H1 (cell line): ENCODE measurements around the gene C1orf74. TPM values are rescaled to one million over a fixed set of nuclear protein-coding genes. Genes with fewer than 3 reads are reported as not detected.

Experiments
- CTCF ChIA-PET: fragments of 300-600 bp; sonication (Branson Sonifier 250); formaldehyde crosslinking; loops from one replicate; lab custom pipeline; 2021; ENCODE audit not compliant: partially characterized antibody; lab: Charles Lee
- POLR2A ChIA-PET: fragments of 300-600 bp; sonication (Branson Sonifier 250); formaldehyde crosslinking; loops from one replicate; lab custom pipeline; 2021; ENCODE audit warnings: inconsistent platforms; ENCODE audit not compliant: partially characterized antibody; lab: Charles Lee
- DNase-seq, 2 experiments: peaks; one replicate each; pipeline versions ENCODE4 v3.0.0 to v3.0.0-alpha.2; 2010 to 2022; ENCODE audit warnings: low spot score in 2 of 2, low read depth in 1 of 2, mixed read lengths in 1 of 2
- FAIRE-seq: peaks from 2 replicates; lab custom pipeline; 2011; peaks lifted over from hg19 to GRCh38; lab: Jason Lieb, UNC
- H2AFZ ChIP-seq: 2 replicates; pipeline ENCODE4 v1.8.1; 2012; ENCODE audit warnings: low read length, inconsistent platforms
- H2AK5ac ChIP-seq: 2 replicates; pipeline ENCODE4 v1.6.1; 2013; ENCODE audit warnings: low read depth, low read length
- H2BK120ac ChIP-seq: replicated peaks from 2 replicates; pipeline ENCODE3; 2013; ENCODE audit warnings: low read depth, low read length, inconsistent platforms
- H2BK12ac ChIP-seq: 2 replicates; pipeline ENCODE4 v1.6.1; 2013; ENCODE audit warnings: low read depth, low read length
- H2BK15ac ChIP-seq: 2 replicates; pipeline ENCODE4 v1.6.1; 2013; ENCODE audit warnings: low read length
- H2BK20ac ChIP-seq: 2 replicates; pipeline ENCODE4 v1.6.1; 2013; ENCODE audit warnings: low read length
- H2BK5ac ChIP-seq: 2 replicates; pipeline ENCODE4 v1.6.1; 2013; ENCODE audit warnings: low read depth, low read length
- H3K14ac ChIP-seq: 2 replicates; pipeline ENCODE4 v1.6.1; 2013; ENCODE audit warnings: inconsistent platforms; ENCODE audit not compliant: insufficient read length
- H3K18ac ChIP-seq: 2 replicates; pipeline ENCODE4 v1.6.1; 2013; ENCODE audit warnings: low read length; ENCODE audit errors: extremely low read depth
- H3K23ac ChIP-seq: 2 replicates; pipeline ENCODE4 v1.6.1; 2013; ENCODE audit warnings: inconsistent platforms; ENCODE audit not compliant: insufficient read length
- H3K23me2 ChIP-seq: 2 replicates; pipeline ENCODE4 v1.6.1; 2013; ENCODE audit warnings: low read depth, low read length
- H3K27ac ChIP-seq: 2 replicates; pipeline ENCODE4 v1.6.1; 2011; ENCODE audit warnings: low read depth, low read length, inconsistent platforms
- H3K27me3 ChIP-seq, 4 experiments: replicated peaks in 1 of 4; 1 replicate in 1 of 4; 2 replicates in 3 of 4; pipeline versions ENCODE4 v1.6.1 to v1.8.1; 2011 to 2013; ENCODE audit warnings: low read length in 3 of 4, mild to moderate bottlenecking in 3 of 4, inconsistent platforms in 2 of 4, mixed read lengths in 2 of 4, moderate library complexity in 1 of 4; ENCODE audit not compliant: control insufficient read depth in 3 of 4, insufficient read depth in 3 of 4; ENCODE audit errors: extremely low read depth in 1 of 4
- H3K36me3 ChIP-seq, 4 experiments: 2 replicates each; pipeline versions ENCODE4 v1.6.1 to v1.8.1; 2011 to 2013; ENCODE audit warnings: mild to moderate bottlenecking in 4 of 4, low read length in 3 of 4, moderate library complexity in 2 of 4, control low read depth in 1 of 4, inconsistent platforms in 1 of 4; ENCODE audit not compliant: insufficient read depth in 4 of 4, control insufficient read depth in 2 of 4
- H3K4ac ChIP-seq: replicated peaks from 2 replicates; pipeline ENCODE3; 2013; ENCODE audit warnings: low read length, low read depth, mixed read lengths, inconsistent platforms; ENCODE audit not compliant: insufficient read length
- H3K4me1 ChIP-seq, 4 experiments: replicated peaks in 1 of 4; 1 replicate in 1 of 4; 2 replicates in 3 of 4; pipeline versions ENCODE4 v1.6.1 to v1.8.1; 2011 to 2013; ENCODE audit warnings: low read length in 3 of 4, inconsistent platforms in 2 of 4, mixed read lengths in 1 of 4; ENCODE audit not compliant: insufficient read depth in 4 of 4, control insufficient read depth in 3 of 4
- H3K4me2 ChIP-seq, 2 experiments: 2 replicates each; pipeline versions ENCODE4 v1.6.1 to v1.8.1; 2011 to 2013; ENCODE audit warnings: low read depth in 2 of 2, low read length in 2 of 2, control low read depth in 1 of 2, inconsistent platforms in 1 of 2, mild to moderate bottlenecking in 1 of 2; ENCODE audit not compliant: insufficient read depth in 1 of 2
- H3K4me3 ChIP-seq, 4 experiments: fragments of 200-600, 300-600 bp in 1 of 4; sonication (generic), shearing (Covaris generic), sonication (Bioruptor Twin) in 1 of 4; 2 replicates each; pipeline versions ENCODE4 v1.5.1 to v1.8.1; 2011 to 2016; ENCODE audit warnings: low read length in 4 of 4, low read depth in 3 of 4, control low read depth in 2 of 4, inconsistent platforms in 2 of 4, mild to moderate bottlenecking in 2 of 4, mixed read lengths in 1 of 4, moderate library complexity in 1 of 4; ENCODE audit not compliant: insufficient read depth in 2 of 4; ENCODE audit errors: extremely low read depth in 1 of 4
- H3K56ac ChIP-seq: replicated peaks from 2 replicates; pipeline ENCODE3; 2013; ENCODE audit warnings: low read depth, mild to moderate bottlenecking, mixed read lengths, low read length, inconsistent platforms; ENCODE audit not compliant: insufficient read length
- H3K79me1 ChIP-seq: 2 replicates; pipeline ENCODE4 v1.6.1; 2013; ENCODE audit warnings: low read depth, low read length, control low read depth
- H3K79me2 ChIP-seq, 2 experiments: 2 replicates each; pipeline versions ENCODE4 v1.6.1 to v1.8.1; 2012 to 2013; ENCODE audit warnings: low read length in 2 of 2, mild to moderate bottlenecking in 2 of 2, inconsistent platforms in 1 of 2; ENCODE audit not compliant: insufficient read depth in 2 of 2, control insufficient read depth in 1 of 2
- H3K9ac ChIP-seq, 4 experiments: replicated peaks in 1 of 4; 1 replicate in 1 of 4; 2 replicates in 3 of 4; pipeline versions ENCODE4 v1.6.1 to v1.8.1; 2011 to 2013; ENCODE audit warnings: low read depth in 3 of 4, low read length in 3 of 4, control low read depth in 2 of 4, mild to moderate bottlenecking in 2 of 4, moderate library complexity in 2 of 4, inconsistent platforms in 1 of 4; ENCODE audit errors: extremely low read depth in 1 of 4
- H3K9me3 ChIP-seq, 2 experiments: 2 replicates each; pipeline versions ENCODE4 v1.6.1 to v1.8.1; 2012 to 2013; ENCODE audit warnings: mild to moderate bottlenecking in 2 of 2, moderate library complexity in 2 of 2, control low read depth in 1 of 2, inconsistent platforms in 1 of 2, low read depth in 1 of 2, low read length in 1 of 2, mixed read lengths in 1 of 2; ENCODE audit not compliant: insufficient read depth in 2 of 2
- H4K20me1 ChIP-seq, 2 experiments: replicated peaks in 1 of 2; 2 replicates each; pipeline versions ENCODE3 to v1.8.1; 2011 to 2013; ENCODE audit warnings: inconsistent platforms in 2 of 2, low read length in 2 of 2, mild to moderate bottlenecking in 1 of 2; ENCODE audit not compliant: insufficient read depth in 2 of 2, control insufficient read depth in 1 of 2
- H4K5ac ChIP-seq: 2 replicates; pipeline ENCODE4 v1.6.1; 2013; ENCODE audit warnings: low read length, low read depth, mixed read lengths, inconsistent platforms; ENCODE audit not compliant: insufficient read length
- H4K8ac ChIP-seq: 2 replicates; pipeline ENCODE4 v1.8.0; 2013; ENCODE audit warnings: mild to moderate bottlenecking, moderate library complexity, low read length, inconsistent platforms; ENCODE audit not compliant: insufficient read depth; ENCODE audit errors: extremely low read depth
- H4K91ac ChIP-seq: replicated peaks from 2 replicates; pipeline ENCODE3; 2013; ENCODE audit warnings: low read length, mixed read lengths, inconsistent platforms; ENCODE audit not compliant: insufficient read length
- CHD1 ChIP-seq: IDR thresholded peaks from 2 replicates; pipeline ENCODE4 v1.6.1; 2012; ENCODE audit warnings: low read depth, low read length, improper control_type of control experiment
- EGR1 ChIP-seq: IDR thresholded peaks from 2 replicates; pipeline ENCODE4 v1.6.1; 2011; ENCODE audit warnings: low read depth, low read length, borderline replicate concordance
- GABPA ChIP-seq: IDR thresholded peaks from 2 replicates; pipeline ENCODE4 v1.6.1; 2011; ENCODE audit warnings: mild to moderate bottlenecking, low read length, moderate library complexity, borderline replicate concordance; ENCODE audit not compliant: insufficient read depth
- KDM1A ChIP-seq: fragments of 200-600, 300-600 bp; sonication (generic); IDR thresholded peaks from 2 replicates; pipeline ENCODE4 v1.7.1; 2016; ENCODE audit warnings: mild to moderate bottlenecking, low read length, borderline replicate concordance
- NANOG ChIP-seq: IDR thresholded peaks from 2 replicates; pipeline ENCODE4 v1.6.1; 2011; ENCODE audit warnings: low read length, low read depth, mild to moderate bottlenecking, inconsistent platforms; ENCODE audit not compliant: insufficient read depth, poor library complexity, severe bottlenecking
- ZNF274 ChIP-seq: IDR thresholded peaks from 2 replicates; pipeline ENCODE4 v1.7.0; 2012; ENCODE audit warnings: low read length, borderline replicate concordance; ENCODE audit errors: extremely low read depth
- WGBS, 2 experiments: shearing (Covaris generic) in 1 of 2; methylation state at CpG; one replicate each; pipeline versions ENCODE4 v1.1.6 to v1.1.7; 2013 to 2015; ENCODE audit warnings: low lambda C conversion rate in 2 of 2, mixed read lengths in 2 of 2, inconsistent platforms in 1 of 2, low coverage in 1 of 2, missing lambda C conversion rate in 1 of 2; ENCODE audit not compliant: insufficient replicate concordance in 2 of 2, insufficient coverage in 1 of 2, insufficient read length in 1 of 2; ENCODE audit errors: extremely low coverage in 1 of 2, missing lambda C conversion rate in 1 of 2; 5-methylcytosine and 5-hydroxymethylcytosine counted together
- polyA plus RNA-seq, 7 experiments: library from polyadenylated mRNA; depleted of rRNA in 3 of 7; stranded (reverse) in 5 of 7; unstranded in 2 of 7; fragments of >200 nt in 5 of 7; fragments of 200-250 nt in 2 of 7; gene quantifications; 1 replicate in 5 of 7; 2 replicates in 1 of 7; 4 replicates in 1 of 7; pipeline versions ENCODE4 v1.2.1 to v1.2.3, GENCODE V29; 2011 to 2013; ENCODE audit warnings: missing spikeins in 2 of 7, mixed read lengths in 2 of 7
- total RNA-seq: library from RNA; stranded (reverse); fragmentation: NEBNext Ultra II Directional; extraction: Animal tissue kit (Norgen Biotek cat#: 25700); gene quantifications from 2 replicates; pipeline ENCODE4 v1.2.1, GENCODE V29; 2021

The C1orf74 gene
- total and polyA plus RNA-seq, 2 of the 8 experiments (the other 6 are each of a cell fraction or from before 2014, with no cell fraction given), result 3.1 to 3.9 TPM

DNA sequence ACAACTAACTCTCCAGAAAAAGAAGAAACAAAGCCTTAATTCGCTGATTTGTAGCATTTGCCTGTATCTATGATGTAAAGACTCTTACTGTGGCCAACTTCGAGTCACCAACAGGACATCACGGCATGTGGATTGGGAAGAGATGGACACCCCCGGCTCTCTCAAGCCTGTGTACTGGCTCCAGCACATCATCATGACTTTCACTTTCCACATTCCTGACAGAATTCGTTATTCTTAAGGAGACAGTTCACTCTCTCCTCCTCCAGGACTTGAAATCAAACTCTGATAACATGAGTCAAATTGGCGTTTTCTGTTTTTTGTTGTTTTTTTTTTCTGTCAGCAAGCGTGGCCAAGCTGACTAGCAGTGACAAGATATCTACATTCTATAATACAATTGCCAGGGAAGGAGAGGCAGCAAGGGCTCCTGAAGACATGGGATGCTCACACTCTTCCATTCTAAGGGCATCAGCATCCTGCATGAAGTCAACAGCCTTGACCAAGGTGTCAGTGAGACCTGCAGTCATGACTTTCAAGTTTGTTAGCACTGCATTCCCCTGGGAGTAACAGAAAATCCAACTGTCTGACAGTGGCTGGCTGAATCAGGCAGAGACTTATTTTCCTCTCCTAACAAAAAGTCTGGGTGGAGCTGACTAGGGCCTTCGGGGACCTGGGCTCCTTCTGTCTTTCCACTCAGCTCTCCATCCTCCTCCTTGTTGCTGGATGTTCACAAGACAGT, 41.8 kb downstream of the C1orf74 start:
- DNase-seq, result no peak
- Histone ChIP-seq H3K56ac (no peak overlapping the region), H3K9ac (no peak overlapping the region), H3K23me2 (no peaks in the 10 kb centered on the region), H2BK15ac (no peak overlapping the region), H2AK5ac (no peak overlapping the region), H3K4me2 (no peak overlapping the region), H2BK5ac (no peak overlapping the region), H3K14ac (no peak overlapping the region), H2BK20ac (no peak overlapping the region), H4K8ac (no peak overlapping the region), H2AFZ (no peak overlapping the region), H2BK120ac (no peak overlapping the region), H3K36me3 (no peaks in the 10 kb centered on the region), H3K4me3 (no peak overlapping the region), H3K27me3 (no peaks in the 10 kb centered on the region; a peak in 1 of 7 replicates), H4K20me1 (no peaks in the 10 kb centered on the region), H2BK12ac (no peak overlapping the region), H3K4me1 (0 out of 7 replicates have a peak, but pooled peaks cover 0 to 3% (median 0%) of the 10 kb centered on the region in 4 experiments), H3K4ac (no peak overlapping the region), H3K27ac (no peak overlapping the region), H3K79me1 (no peaks in the 10 kb centered on the region), H4K91ac (no peak overlapping the region), H3K79me2 (no peaks in the 10 kb centered on the region), H4K5ac (no peak overlapping the region), H3K18ac (no peak overlapping the region), H3K23ac (no peak overlapping the region), H3K9me3 (no peaks in the 10 kb centered on the region)
- WGBS, 2 experiments, result 83% methylated on average over 8 of the region's 8 CpGs; no CpG with 5 or more reads in 1 of the 2 experiments
- ChIA-PET POLR2A (no interaction called here), CTCF (no interaction called here)
- no peak for FAIRE-seq
- TF ChIP-seq GABPA (no peak), NANOG (no peak), ZNF274 (no peak), KDM1A (no peak), CHD1 (no peak), EGR1 (no peak)
